Neuron (in vitro differentiated cells): ENCODE data around the gene ZFYVE28.

Source experiments
- H2AFZ ChIP-seq: one replicate; pipeline ENCODE4 v1.6.1; 2013; ENCODE audit warnings: low read depth, mild to moderate bottlenecking, inconsistent platforms, low read length, moderate library complexity
- H3K27me3 ChIP-seq: one replicate; pipeline ENCODE4 v1.6.1; 2013; ENCODE audit warnings: low read length; ENCODE audit not compliant: insufficient read depth
- H3K36me3 ChIP-seq: one replicate; pipeline ENCODE4 v1.6.1; 2013; ENCODE audit warnings: low read length; ENCODE audit not compliant: insufficient read depth
- H3K4me1 ChIP-seq: one replicate; pipeline ENCODE4 v1.6.1; 2013; ENCODE audit warnings: low read length; ENCODE audit not compliant: insufficient read depth
- H3K4me3 ChIP-seq: 2 replicates; pipeline ENCODE4 v1.5.1; 2013; ENCODE audit warnings: mild to moderate bottlenecking, low read length, moderate library complexity
- H3K9me3 ChIP-seq: one replicate; pipeline ENCODE4 v1.6.1; 2013; ENCODE audit warnings: low read length

The ZFYVE28 gene

GRCh38 chr4:2260344-2261109 is 157.9 kb downstream of the ZFYVE28 start:
- Histone ChIP-seq H3K4me3 (peak overlapping the region; percentile 71), H3K36me3 (peaks cover 36% of the 10 kb centered on the region), H2AFZ (no peak overlapping the region), H3K9me3 (no peaks in the 10 kb centered on the region), H3K27me3 (no peaks in the 10 kb centered on the region), H3K4me1 (peaks cover 28% of the 10 kb centered on the region)

GRCh38 chr4:2259541-2260343 is 158.7 kb downstream of the ZFYVE28 start:
- Histone ChIP-seq H3K4me3 (peak overlapping the region; percentile 71), H3K9me3 (no peaks in the 10 kb centered on the region), H3K36me3 (peaks cover 43% of the 10 kb centered on the region), H3K4me1 (peaks cover 28% of the 10 kb centered on the region), H2AFZ (no peak overlapping the region), H3K27me3 (no peaks in the 10 kb centered on the region)

GRCh38 chr4:2259036-2259540 is 159.4 kb downstream of the ZFYVE28 start:
- H3K27me3 ChIP-seq: no peaks in the 10 kb centered on the region
- no peaks in the 10 kb centered on the region for H3K9me3 ChIP-seq
- H2AFZ ChIP-seq: no peak overlapping the region
- H3K36me3 ChIP-seq: peaks cover 49% of the 10 kb centered on the region
- H3K4me3 ChIP-seq: no peak overlapping the region
- H3K4me1 ChIP-seq: peaks cover 27% of the 10 kb centered on the region

- H3K9me3 ChIP-seq: no peaks in the 10 kb centered on the region
- H3K4me3 ChIP-seq: no peak overlapping the region
- no peak overlapping the region for H2AFZ ChIP-seq
- H3K27me3 ChIP-seq: no peaks in the 10 kb centered on the region
- peaks cover 20% of the 10 kb centered on the region for H3K4me1 ChIP-seq
- peaks cover 56% of the 10 kb centered on the region for H3K36me3 ChIP-seq
Observed at GRCh38 chr4:2258091-2259035, 160.1 kb downstream of the ZFYVE28 start.

- Histone ChIP-seq H3K27me3 (no peaks in the 10 kb centered on the region), H3K4me1 (peaks cover 18% of the 10 kb centered on the region), H2AFZ (no peak overlapping the region), H3K4me3 (no peak overlapping the region), H3K36me3 (peaks cover 63% of the 10 kb centered on the region), H3K9me3 (no peaks in the 10 kb centered on the region)
Observed at GRCh38 chr4:2257361-2258081, 160.9 kb downstream of the ZFYVE28 start.

- Histone ChIP-seq H3K36me3 (peaks cover 67% of the 10 kb centered on the region), H3K9me3 (no peaks in the 10 kb centered on the region), H2AFZ (no peak overlapping the region), H3K27me3 (no peaks in the 10 kb centered on the region), H3K4me3 (no peak overlapping the region), H3K4me1 (peaks cover 18% of the 10 kb centered on the region)
Observed at GRCh38 chr4:2256781-2257191, 161.7 kb downstream of the ZFYVE28 start.

GRCh38 chr4:2256156-2256731 is 162.2 kb downstream of the ZFYVE28 start:
- H3K27me3 ChIP-seq: no peaks in the 10 kb centered on the region
- peaks cover 71% of the 10 kb centered on the region for H3K36me3 ChIP-seq
- H2AFZ ChIP-seq: no peak overlapping the region
- no peaks in the 10 kb centered on the region for H3K9me3 ChIP-seq
- no peak overlapping the region for H3K4me3 ChIP-seq
- peaks cover 18% of the 10 kb centered on the region for H3K4me1 ChIP-seq

- Histone ChIP-seq H3K36me3 (peaks cover 74% of the 10 kb centered on the region), H3K27me3 (no peaks in the 10 kb centered on the region), H3K4me1 (peaks cover 16% of the 10 kb centered on the region), H3K9me3 (no peaks in the 10 kb centered on the region), H3K4me3 (no peak overlapping the region), H2AFZ (no peak overlapping the region)
Observed at GRCh38 chr4:2255501-2256155, 162.8 kb downstream of the ZFYVE28 start.

GRCh38 chr4:2254665-2255500 is 163.6 kb downstream of the ZFYVE28 start:
- Histone ChIP-seq H3K27me3 (no peaks in the 10 kb centered on the region), H3K36me3 (peaks cover 75% of the 10 kb centered on the region), H3K4me1 (peaks cover 8% of the 10 kb centered on the region), H2AFZ (no peak overlapping the region), H3K4me3 (no peak overlapping the region), H3K9me3 (no peaks in the 10 kb centered on the region)

GRCh38 chr4:2253160-2254084 is 165.0 kb downstream of the ZFYVE28 start:
- H2AFZ ChIP-seq: no peak overlapping the region
- H3K27me3 ChIP-seq: no peaks in the 10 kb centered on the region
- H3K4me3 ChIP-seq: no peak overlapping the region
- no peaks in the 10 kb centered on the region for H3K4me1 ChIP-seq
- H3K9me3 ChIP-seq: no peaks in the 10 kb centered on the region
- peaks cover 75% of the 10 kb centered on the region for H3K36me3 ChIP-seq
